ENCODE data around the gene TNN.

The TNN gene

DNA sequence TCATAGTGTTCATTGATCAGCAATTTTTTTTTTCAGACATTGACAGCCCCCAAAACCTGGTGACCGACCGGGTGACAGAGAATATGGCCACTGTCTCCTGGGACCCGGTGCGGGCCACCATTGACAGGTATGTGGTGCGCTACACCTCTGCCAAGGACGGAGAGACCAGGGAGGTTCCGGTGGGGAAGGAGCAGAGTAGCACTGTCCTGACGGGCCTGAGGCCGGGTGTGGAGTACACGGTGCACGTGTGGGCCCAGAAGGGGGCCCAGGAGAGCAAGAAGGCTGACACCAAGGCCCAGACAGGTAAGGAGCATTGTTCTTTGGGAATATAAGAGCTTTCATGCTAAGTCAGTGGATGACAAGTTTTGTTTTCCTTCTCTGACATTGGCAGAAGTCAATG lies 49.3 kb downstream of the TNN start:
- Histone ChIP-seq H3K27ac (replicated peaks) (no peak overlapping the region), H3K27me3 (ENCODE audit: insufficient read depth, poor library complexity, severe bottlenecking) (no peaks in the 10 kb centered on the region), H3K4me3 (replicated peaks; ENCODE audit: insufficient read depth, low read length) (no peak overlapping the region)
- TF ChIP-seq, protein P1, sequence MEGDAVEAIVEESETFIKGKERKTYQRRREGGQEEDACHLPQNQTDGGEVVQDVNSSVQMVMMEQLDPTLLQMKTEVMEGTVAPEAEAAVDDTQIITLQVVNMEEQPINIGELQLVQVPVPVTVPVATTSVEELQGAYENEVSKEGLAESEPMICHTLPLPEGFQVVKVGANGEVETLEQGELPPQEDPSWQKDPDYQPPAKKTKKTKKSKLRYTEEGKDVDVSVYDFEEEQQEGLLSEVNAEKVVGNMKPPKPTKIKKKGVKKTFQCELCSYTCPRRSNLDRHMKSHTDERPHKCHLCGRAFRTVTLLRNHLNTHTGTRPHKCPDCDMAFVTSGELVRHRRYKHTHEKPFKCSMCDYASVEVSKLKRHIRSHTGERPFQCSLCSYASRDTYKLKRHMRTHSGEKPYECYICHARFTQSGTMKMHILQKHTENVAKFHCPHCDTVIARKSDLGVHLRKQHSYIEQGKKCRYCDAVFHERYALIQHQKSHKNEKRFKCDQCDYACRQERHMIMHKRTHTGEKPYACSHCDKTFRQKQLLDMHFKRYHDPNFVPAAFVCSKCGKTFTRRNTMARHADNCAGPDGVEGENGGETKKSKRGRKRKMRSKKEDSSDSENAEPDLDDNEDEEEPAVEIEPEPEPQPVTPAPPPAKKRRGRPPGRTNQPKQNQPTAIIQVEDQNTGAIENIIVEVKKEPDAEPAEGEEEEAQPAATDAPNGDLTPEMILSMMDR (IDR thresholded peaks at IDR 0.05; ENCODE audit: insufficient read depth, low read length) = no peak
- no peak for TF ChIP-seq SPI1 (IDR thresholded peaks at IDR 0.05; ENCODE audit: borderline replicate concordance, low read depth)
- TF ChIP-seq, protein P2, sequence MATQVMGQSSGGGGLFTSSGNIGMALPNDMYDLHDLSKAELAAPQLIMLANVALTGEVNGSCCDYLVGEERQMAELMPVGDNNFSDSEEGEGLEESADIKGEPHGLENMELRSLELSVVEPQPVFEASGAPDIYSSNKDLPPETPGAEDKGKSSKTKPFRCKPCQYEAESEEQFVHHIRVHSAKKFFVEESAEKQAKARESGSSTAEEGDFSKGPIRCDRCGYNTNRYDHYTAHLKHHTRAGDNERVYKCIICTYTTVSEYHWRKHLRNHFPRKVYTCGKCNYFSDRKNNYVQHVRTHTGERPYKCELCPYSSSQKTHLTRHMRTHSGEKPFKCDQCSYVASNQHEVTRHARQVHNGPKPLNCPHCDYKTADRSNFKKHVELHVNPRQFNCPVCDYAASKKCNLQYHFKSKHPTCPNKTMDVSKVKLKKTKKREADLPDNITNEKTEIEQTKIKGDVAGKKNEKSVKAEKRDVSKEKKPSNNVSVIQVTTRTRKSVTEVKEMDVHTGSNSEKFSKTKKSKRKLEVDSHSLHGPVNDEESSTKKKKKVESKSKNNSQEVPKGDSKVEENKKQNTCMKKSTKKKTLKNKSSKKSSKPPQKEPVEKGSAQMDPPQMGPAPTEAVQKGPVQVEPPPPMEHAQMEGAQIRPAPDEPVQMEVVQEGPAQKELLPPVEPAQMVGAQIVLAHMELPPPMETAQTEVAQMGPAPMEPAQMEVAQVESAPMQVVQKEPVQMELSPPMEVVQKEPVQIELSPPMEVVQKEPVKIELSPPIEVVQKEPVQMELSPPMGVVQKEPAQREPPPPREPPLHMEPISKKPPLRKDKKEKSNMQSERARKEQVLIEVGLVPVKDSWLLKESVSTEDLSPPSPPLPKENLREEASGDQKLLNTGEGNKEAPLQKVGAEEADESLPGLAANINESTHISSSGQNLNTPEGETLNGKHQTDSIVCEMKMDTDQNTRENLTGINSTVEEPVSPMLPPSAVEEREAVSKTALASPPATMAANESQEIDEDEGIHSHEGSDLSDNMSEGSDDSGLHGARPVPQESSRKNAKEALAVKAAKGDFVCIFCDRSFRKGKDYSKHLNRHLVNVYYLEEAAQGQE (IDR thresholded peaks at IDR 0.05; ENCODE audit: insufficient replicate concordance, low read depth) = no peak
- no peak for TF ChIP-seq GABPA (IDR thresholded peaks at IDR 0.05; ENCODE audit: low read depth)
- TF ChIP-seq POLR2AphosphoS5 (IDR thresholded peaks at IDR 0.05; ENCODE audit: low read depth) = no peak
- DNase-seq (ENCODE audit: low read depth in 1 of 2, low spot score in 1 of 2) = no peak

DNA sequence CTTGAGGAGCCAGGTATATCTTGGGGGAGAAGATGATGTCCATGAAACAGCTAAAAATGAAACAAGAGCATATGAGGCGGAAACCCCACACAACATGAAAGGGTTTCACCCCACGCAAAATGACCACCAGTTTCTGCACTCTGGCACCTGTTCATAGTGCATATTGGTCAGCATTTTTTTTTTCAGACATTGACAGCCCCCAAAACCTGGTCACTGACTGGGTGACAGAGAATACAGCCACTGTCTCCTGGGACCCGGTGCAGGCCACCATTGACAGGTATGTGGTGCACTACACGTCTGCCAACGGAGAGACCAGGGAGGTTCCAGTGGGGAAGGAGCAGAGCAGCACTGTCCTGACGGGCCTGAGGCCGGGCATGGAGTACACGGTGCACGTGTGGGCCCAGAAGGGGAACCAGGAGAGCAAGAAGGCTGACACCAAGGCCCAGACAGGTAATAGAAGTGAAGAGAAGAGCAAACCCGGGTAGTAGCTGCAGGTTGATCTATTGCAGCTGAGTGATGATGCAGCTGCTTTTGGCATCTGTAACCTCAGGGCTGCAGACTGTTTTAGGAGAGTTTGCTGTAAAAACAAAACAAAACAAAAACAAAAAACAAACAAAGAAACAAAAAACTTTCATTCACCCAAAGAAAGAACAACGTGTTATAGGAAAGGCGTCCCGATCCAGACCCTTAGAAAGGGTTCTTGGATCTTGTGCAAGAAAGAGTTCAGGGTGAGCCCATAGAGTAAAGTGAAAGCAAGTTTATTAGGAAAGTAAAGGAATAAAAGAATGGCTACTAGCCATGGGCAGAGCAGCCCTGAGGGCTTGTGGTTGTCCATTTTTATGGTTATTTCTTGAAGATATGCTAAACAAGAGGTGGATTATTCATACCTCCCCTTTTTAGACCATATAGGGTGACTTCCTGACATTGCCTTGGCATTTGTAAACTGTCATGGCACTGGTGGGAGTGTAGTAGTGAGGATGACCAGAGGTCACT lies 51.0 kb downstream of the TNN start:
- Histone ChIP-seq H3K4me3 (replicated peaks; ENCODE audit: insufficient read depth, low read length) (no peak overlapping the region), H3K27me3 (ENCODE audit: insufficient read depth, poor library complexity, severe bottlenecking) (no peaks in the 10 kb centered on the region), H3K27ac (replicated peaks) (no peak overlapping the region)
- DNase-seq (ENCODE audit: low read depth in 1 of 2, low spot score in 1 of 2) = no peak
- TF ChIP-seq, protein P1 (IDR thresholded peaks at IDR 0.05; ENCODE audit: insufficient read depth, low read length) = no peak
- no peak for TF ChIP-seq SPI1 (IDR thresholded peaks at IDR 0.05; ENCODE audit: borderline replicate concordance, low read depth)
- no peak for TF ChIP-seq GABPA (IDR thresholded peaks at IDR 0.05; ENCODE audit: low read depth)
- TF ChIP-seq, protein P2 (IDR thresholded peaks at IDR 0.05; ENCODE audit: insufficient replicate concordance, low read depth) = no peak
- no peak for TF ChIP-seq POLR2AphosphoS5 (IDR thresholded peaks at IDR 0.05; ENCODE audit: low read depth)

DNA sequence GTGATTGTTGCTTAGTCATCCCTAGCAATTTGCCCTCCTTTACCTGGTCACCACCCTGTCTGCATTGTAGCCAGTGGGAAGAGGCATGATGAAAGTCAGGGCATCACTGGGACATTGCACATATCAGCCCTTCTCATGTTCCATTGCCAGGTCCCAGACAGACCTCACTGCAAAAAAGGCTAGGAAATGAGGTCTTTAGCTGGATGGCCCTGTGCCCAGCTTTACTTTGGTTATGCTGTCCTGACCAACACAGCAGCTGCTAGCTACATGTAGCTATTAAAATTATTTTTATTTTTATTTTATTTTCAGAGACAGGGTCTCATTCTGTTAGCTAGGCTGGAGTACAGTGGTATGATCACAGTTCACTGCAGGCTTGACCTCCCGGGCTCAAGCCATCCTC lies 52.9 kb downstream of the TNN start:
- DNase-seq (ENCODE audit: low read depth in 1 of 2, low spot score in 1 of 2) = no peak
- Histone ChIP-seq H3K4me3 (replicated peaks; ENCODE audit: insufficient read depth, low read length) (no peak overlapping the region), H3K27me3 (ENCODE audit: insufficient read depth, poor library complexity, severe bottlenecking) (no peaks in the 10 kb centered on the region), H3K27ac (replicated peaks) (no peak overlapping the region)
- TF ChIP-seq, protein P2 (IDR thresholded peaks at IDR 0.05; ENCODE audit: insufficient replicate concordance, low read depth) = no peak
- TF ChIP-seq, protein P1 (IDR thresholded peaks at IDR 0.05; ENCODE audit: insufficient read depth, low read length) = no peak
- TF ChIP-seq SPI1 (IDR thresholded peaks at IDR 0.05; ENCODE audit: borderline replicate concordance, low read depth) (no peak), GABPA (IDR thresholded peaks at IDR 0.05; ENCODE audit: low read depth) (no peak), POLR2AphosphoS5 (IDR thresholded peaks at IDR 0.05; ENCODE audit: low read depth) (no peak)

Measured in HL-60 (cell line).